Testis (tissue), 2 donors: Measurements from ENCODE around the gene TFF2.

Experiments
- POLR2A ChIP-seq: fragments of 450-650 bp; IDR thresholded peaks from one replicate; pipeline ENCODE4 v1.6.1; 2017; ENCODE audit warnings: antibody characterized with exemption, mild to moderate bottlenecking, moderate library complexity
- TF ChIP-seq, protein P1 (sequence below), 3 experiments: fragments of 450-650 bp in 2 of 3; fragments of 200-600 bp in 1 of 3; sonication (generic) in 1 of 3; IDR thresholded peaks; one replicate each; pipeline ENCODE4 v1.5.1; 2016 to 2019; ENCODE audit warnings: antibody characterized with exemption in 3 of 3, mild to moderate bottlenecking in 2 of 3, moderate library complexity in 1 of 3

DNA sequence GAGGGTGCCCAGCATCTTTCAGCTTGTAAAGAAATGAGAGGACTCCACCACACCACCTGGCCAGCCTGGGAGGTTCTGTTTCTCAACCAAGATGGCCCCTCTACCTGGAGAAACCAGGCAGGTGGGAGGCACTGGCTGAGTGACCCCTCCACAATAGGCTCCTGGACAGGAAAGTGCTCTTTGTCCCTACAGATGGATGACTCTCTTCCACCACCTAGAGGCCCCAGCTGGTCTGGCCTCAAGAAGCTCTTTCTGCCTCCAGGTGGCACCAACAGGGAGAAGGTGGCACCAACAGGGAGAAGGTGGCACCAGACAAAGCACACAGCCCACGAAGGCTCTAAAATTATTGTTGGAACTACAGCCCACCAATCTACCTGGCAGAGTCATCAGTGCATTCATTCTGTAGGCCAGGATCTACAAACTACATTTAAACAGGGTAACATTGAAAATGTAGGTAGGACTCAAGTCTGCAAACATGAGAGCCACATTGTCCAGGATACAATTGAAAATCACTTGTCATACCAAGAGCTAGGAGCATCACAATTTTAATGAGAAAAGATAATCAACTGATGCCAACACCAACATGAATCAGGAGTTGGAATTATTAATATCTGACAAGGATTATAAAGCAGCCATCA, 30.7 kb upstream of the TFF2 start:
- TF ChIP-seq, protein P1, sequence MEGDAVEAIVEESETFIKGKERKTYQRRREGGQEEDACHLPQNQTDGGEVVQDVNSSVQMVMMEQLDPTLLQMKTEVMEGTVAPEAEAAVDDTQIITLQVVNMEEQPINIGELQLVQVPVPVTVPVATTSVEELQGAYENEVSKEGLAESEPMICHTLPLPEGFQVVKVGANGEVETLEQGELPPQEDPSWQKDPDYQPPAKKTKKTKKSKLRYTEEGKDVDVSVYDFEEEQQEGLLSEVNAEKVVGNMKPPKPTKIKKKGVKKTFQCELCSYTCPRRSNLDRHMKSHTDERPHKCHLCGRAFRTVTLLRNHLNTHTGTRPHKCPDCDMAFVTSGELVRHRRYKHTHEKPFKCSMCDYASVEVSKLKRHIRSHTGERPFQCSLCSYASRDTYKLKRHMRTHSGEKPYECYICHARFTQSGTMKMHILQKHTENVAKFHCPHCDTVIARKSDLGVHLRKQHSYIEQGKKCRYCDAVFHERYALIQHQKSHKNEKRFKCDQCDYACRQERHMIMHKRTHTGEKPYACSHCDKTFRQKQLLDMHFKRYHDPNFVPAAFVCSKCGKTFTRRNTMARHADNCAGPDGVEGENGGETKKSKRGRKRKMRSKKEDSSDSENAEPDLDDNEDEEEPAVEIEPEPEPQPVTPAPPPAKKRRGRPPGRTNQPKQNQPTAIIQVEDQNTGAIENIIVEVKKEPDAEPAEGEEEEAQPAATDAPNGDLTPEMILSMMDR (IDR thresholded peaks at IDR 0.05), result peak in 2 of 3 experiments; percentile 20 to 37
- no peak for TF ChIP-seq POLR2A
